ENCODE measurements around the gene RASAL3.

Gene RASAL3

DNA sequence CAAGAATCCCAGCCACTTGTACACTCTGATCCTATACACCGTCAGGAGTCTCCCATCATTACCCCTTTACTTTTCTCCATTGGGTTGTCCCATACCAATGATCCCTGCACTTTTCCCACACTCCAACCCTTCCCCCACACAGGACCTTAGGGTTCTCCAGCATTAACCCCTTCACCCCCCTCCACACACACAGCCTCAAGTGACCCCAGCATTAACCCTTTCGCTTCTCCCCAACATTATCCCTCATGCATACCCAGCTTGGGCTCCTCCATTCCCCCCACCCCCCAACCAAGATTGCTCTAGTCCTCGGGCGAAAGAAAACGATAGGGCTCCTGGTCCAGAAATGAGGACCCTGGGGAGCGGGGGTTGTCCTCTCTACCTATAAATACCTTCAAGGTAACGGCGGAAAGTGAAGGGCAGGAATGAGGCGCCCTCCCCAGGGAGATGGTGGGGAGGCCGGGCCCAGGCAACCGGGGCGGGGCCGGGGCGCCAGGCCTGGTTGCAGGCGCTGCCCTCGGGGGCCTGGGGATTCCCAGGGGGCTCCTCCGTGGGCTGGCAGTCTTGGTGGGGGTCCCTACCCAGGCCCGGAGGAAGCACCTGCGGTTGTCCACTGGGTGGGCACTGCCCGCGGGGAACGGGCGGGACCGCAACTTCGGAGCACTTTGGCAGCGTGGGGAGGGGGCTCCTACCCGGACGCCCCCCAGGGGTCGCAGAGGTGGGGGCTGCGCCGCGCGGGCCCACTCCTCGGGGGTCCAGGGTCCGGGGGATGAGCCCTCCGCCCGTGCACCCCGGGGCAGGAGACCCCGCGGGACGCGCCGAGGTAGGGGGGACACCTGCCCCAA lies 15.3 kb downstream of the RASAL3 start:
- FAIRE-seq, result no peak

GRCh38 chr19:15448044-15448777 lies 16.1 kb downstream of the RASAL3 start:
- FAIRE-seq, result no peak

DNA sequence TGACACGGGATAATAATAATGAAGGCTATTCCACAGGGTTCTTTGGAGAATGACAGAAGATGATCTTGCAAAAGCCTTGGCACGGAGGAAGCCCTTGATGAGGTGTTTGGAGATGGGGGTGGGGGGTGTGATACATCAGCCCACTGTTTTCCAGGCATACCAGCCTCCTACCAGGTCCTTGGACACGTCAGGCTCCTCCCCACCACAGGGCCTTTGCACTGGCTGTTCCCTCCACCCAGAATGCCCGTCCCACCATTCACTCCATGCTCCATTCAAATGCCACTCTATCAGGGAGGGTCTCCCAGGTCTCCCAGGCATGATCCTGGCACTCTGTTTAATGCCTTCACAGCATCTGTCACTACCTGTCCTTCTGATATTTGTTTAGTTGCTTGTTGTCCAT lies 17.3 kb downstream of the RASAL3 start:
- FAIRE-seq, result no peak

DNA sequence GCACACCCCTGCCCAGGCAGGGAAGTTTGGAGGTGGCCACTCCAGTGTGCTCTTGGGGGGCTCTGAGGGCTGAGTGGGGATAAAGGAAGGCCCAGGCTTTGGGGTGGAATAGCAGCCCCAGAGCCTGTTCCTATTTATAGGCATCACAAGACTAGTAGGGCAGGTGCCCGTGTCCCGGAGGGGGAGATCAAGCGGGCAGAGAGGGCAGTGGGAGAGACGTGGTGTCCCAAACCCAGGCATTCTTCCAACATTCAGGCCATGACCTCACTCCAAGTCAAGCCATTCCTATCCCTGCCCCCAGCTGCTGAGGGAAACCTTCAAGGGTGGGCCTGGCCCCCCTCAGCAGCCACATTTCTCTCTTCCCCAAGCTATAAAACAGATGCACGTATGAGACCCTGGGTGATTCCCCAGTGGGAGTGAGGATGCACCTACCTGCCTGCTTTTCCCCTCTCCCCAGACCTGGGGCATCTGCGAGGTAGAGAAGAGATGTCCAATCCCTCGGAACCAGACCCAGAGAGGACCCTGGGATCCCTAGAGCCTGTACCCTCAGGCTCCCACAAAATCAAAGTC lies 18.5 kb downstream of the RASAL3 start:
- no peak for FAIRE-seq

- FAIRE-seq, result no peak
Measured at GRCh38 chr19:15445227-15445605, 19.1 kb downstream of the RASAL3 start.

DNA sequence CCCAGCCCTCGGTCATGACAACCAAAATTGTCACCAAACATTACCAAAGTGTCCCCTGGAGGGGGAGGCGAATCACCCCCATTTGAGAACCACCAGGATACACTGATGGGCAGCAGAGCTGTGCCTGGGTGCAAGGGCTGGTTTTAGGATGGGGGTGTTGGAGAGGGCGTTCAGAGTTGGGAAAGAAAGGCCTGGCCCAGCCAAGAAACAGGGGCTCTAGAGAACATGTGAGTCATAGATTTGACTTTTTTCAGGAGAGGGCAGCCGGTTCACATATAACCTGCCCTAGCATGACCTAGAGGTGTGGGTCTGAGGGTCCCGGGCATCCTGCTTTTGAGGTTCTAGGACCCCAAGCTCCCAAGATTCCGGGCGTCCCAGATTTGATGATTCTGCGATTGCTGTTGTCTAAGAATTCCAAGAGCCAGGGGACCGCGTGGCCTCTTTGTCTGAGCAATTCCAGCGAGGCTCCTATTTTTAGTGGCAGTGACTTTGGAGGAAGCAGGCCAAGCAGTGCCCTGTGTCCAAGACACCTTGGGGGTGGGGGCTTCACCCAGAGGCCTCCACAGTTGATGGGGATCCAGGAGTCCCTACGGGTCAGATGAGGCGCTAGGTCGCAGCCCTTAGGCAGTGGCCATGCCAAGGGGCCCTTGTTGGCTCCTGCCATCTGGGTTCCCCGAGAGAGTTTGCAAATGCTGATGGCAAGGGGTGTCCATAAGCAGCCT lies 19.7 kb downstream of the RASAL3 start:
- FAIRE-seq, result no peak

DNA sequence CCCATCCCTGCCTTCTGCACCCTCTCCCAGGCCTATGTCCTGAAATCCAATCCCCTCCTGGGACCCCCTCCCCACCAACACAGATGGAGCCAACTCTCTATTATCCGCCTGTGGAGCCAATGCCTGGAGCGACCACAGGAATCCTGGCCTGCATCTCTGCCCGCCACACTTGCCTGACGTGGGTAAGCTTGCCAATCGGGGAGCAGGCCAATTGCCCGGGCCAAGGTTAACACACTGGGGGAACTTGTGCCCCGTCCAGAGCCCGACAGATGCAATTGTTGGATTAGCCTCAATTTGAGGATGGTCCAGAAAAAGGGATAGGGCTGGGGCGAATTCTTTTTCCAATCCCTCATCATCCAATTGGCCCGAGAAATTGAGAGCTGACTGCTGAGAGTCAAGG lies 20.5 kb downstream of the RASAL3 start:
- no peak for FAIRE-seq

- no peak for FAIRE-seq
Measured at GRCh38 chr19:15443325-15443724, 21.0 kb downstream of the RASAL3 start.

- FAIRE-seq, result no peak
Measured at GRCh38 chr19:15442142-15442920, 22.0 kb downstream of the RASAL3 start.

DNA sequence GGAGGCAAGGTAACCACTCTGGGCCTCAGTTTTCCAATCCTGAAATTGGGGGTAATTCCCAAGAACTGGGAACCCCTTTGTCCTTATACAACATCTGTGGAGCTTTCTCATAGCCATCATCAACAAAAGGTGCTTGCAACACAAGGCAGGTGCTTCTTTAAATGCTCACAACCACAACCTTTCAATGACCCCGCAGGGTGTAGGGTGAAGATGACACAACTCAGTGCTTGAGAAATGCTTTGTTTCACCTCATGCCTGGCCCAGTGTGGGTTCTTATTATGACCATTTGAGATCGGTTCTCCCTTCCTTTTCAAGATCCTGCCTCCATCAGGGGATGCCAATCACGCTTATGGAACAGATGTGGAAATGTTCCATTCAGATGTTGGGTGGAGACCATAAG lies 23.0 kb downstream of the RASAL3 start:
- no peak for FAIRE-seq

GRCh38 chr19:15439821-15440641 lies 24.3 kb downstream of the RASAL3 start:
- no peak for FAIRE-seq

GRCh38 chr19:15439078-15439799 lies 25.1 kb downstream of the RASAL3 start:
- FAIRE-seq, result no peak

DNA sequence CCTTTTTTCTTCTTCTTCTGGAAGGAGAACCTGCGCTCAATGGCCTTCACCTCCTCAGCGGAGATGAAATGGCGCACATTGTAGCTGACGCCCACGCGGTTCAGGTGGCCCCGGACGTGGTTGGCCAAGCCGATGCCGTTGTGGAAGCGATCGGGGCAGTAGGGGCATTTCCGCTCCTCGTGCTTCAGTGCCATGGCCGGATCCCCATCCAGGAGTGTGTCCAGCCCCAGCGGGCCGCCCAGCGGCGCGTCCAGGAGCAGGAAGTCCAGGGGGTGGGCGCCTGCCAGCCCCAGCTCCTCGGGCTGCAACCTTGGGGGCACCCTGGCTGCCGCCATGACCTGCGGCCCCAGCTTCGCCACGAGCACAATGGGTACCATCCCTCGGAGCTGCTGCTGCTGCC lies 25.8 kb downstream of the RASAL3 start:
- no peak for FAIRE-seq

DNA sequence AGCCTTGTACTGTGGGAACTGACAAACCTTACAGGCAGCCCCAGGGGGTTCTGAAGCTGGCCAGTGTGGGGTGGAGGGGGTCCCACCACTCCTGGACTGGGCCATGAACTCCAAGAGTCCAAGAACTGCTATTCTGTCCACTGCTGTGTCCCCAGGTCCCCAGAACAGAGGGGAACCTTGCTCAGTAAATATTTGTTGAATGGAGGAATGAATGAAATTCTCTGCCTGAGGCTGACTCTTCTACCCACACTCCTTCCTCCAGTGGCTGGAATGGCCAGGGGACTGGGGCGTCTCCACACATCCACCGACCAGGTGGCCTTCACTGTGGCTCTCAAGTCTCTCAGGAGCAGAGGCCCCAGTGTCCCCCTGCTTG lies 26.2 kb downstream of the RASAL3 start:
- FAIRE-seq, result no peak

- no peak for FAIRE-seq
Measured at GRCh38 chr19:15437355-15438123, 26.8 kb downstream of the RASAL3 start.

DNA sequence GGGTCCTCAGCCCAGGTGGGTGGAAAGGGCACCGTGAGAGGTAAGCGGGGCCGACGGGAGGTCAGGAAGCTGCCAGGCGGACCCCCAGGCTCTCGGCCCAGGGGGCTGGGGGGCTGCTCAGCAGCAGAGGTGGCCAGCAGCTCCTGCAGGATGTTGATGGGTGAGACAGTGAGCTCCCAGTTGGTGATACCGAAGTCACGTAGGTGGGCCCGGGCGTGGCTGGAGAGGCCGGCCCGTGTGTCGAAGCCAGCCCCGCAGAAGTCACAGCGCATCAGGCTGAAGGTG lies 27.6 kb downstream of the RASAL3 start:
- FAIRE-seq, result no peak

GRCh38 chr19:15436012-15436825 lies 28.1 kb downstream of the RASAL3 start:
- FAIRE-seq, result no peak

DNA sequence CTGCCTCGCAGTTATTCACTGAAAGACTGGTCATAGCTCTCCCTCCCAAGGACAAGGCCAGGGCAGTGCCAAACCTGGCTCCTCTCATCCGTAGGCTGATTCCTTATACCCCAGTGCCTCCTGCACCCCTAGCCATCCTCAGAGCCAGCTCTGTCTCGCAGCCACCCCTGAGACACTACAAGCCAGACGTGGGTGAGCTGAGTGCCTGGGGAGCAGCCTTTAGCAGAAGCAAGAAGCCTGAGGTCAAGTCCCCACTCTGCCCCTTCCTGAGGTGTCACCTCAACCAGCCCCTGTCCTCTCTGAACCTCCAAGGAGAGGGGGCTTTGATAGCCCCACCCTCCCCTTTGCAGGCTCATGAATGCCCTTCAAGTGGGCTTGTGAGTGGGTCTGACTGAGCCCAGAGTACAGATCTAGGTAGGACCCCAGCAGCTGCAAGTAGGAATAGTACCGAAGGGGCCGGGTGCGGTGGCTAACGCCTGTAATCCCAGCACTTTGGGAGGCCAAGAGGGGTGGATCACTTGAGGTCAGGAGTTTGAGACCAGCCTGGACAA lies 30.8 kb downstream of the RASAL3 start:
- no peak for FAIRE-seq

Measured in colon (tissue), 2 donors.